Measurements from ENCODE around the gene PEX5L.

- TF ChIP-seq, protein P1, sequence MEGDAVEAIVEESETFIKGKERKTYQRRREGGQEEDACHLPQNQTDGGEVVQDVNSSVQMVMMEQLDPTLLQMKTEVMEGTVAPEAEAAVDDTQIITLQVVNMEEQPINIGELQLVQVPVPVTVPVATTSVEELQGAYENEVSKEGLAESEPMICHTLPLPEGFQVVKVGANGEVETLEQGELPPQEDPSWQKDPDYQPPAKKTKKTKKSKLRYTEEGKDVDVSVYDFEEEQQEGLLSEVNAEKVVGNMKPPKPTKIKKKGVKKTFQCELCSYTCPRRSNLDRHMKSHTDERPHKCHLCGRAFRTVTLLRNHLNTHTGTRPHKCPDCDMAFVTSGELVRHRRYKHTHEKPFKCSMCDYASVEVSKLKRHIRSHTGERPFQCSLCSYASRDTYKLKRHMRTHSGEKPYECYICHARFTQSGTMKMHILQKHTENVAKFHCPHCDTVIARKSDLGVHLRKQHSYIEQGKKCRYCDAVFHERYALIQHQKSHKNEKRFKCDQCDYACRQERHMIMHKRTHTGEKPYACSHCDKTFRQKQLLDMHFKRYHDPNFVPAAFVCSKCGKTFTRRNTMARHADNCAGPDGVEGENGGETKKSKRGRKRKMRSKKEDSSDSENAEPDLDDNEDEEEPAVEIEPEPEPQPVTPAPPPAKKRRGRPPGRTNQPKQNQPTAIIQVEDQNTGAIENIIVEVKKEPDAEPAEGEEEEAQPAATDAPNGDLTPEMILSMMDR (IDR thresholded peaks at IDR 0.05; ENCODE audit: poor library complexity, severe bottlenecking): no peak
- no peak for TF ChIP-seq POLR2AphosphoS5 (IDR thresholded peaks at IDR 0.05)
These were observed 174.8 kb downstream of the PEX5L start for GRCh38 chr3:179861953-179862352.
